HG03439 (cell line): ENCODE data around the gene LMAN1L.
A peak's percentile ranks its signal among the peaks of the same experiment; 100 is the strongest.
"Not testable (repeated sequence)": the region's sequence is repeated elsewhere in the genome, so short reads cannot be mapped to it uniquely, and the experiment has no call there.

Experiments used
- ATAC-seq: cut with Tn5 transposase; IDR thresholded peaks from one replicate; pipeline ENCODE4 v1.9.1; 2021; ENCODE audit warnings: mild to moderate bottlenecking, moderate library complexity; ENCODE audit not compliant: unreplicated experiment

LMAN1L gene

GRCh38 chr15:74781431-74782258 is 31.0 kb upstream of the LMAN1L start, which contains the start of gene CSK:
Gene CSK, plus strand, starts transcription at chr15:74782080. Its CDS starts 16,218 bp downstream, at chr15:74798298.
- peak; percentile 38 for ATAC-seq

- ATAC-seq, result peak; percentile 9
Measured at GRCh38 chr15:74782259-74783071, 30.2 kb upstream of the LMAN1L start.

GRCh38 chr15:74783072-74783807 is 29.4 kb upstream of the LMAN1L start:
- no peak for ATAC-seq

- no peak for ATAC-seq
Measured at GRCh38 chr15:74783808-74784175, 28.8 kb upstream of the LMAN1L start.

- no peak for ATAC-seq
Measured at GRCh38 chr15:74784426-74785193, 28.0 kb upstream of the LMAN1L start.

GRCh38 chr15:74785194-74786032 is 27.2 kb upstream of the LMAN1L start:
- ATAC-seq, result no peak

GRCh38 chr15:74786081-74786480 is 26.6 kb upstream of the LMAN1L start:
- not testable (repeated sequence) for ATAC-seq

- ATAC-seq, result no peak
Measured at GRCh38 chr15:74786551-74787165, 26.0 kb upstream of the LMAN1L start.

- ATAC-seq, result peak; percentile 39
Measured at GRCh38 chr15:74787251-74788041, 25.2 kb upstream of the LMAN1L start.

GRCh38 chr15:74788042-74788682 is 24.5 kb upstream of the LMAN1L start:
- ATAC-seq, result no peak

- ATAC-seq, result no peak
Measured at GRCh38 chr15:74788683-74789151, 23.9 kb upstream of the LMAN1L start.

- ATAC-seq, result no peak
Measured at GRCh38 chr15:74789171-74789631, 23.4 kb upstream of the LMAN1L start.

- ATAC-seq, result no peak
Measured at GRCh38 chr15:74789741-74790079, 22.9 kb upstream of the LMAN1L start.

- no peak for ATAC-seq
Measured at GRCh38 chr15:74790080-74790916, 22.3 kb upstream of the LMAN1L start.

GRCh38 chr15:74791007-74791406 is 21.6 kb upstream of the LMAN1L start:
- ATAC-seq, result no peak

- ATAC-seq, result no peak
Measured at GRCh38 chr15:74791667-74792066, 21.0 kb upstream of the LMAN1L start.
